GM12873 (cell line): ENCODE data around the gene LRRC17.

Experiments
- CTCF ChIP-seq: IDR thresholded peaks from 2 replicates; pipeline ENCODE4 v1.5.1; 2012; ENCODE audit warnings: low read depth, mild to moderate bottlenecking, moderate library complexity, low read length, control low read depth; ENCODE audit not compliant: insufficient read depth; ENCODE audit errors: missing control alignments

Gene LRRC17

GRCh38 chr7:102976493-102976892 lies 63.7 kb downstream of the LRRC17 start:
- no peak for TF ChIP-seq CTCF

DNA sequence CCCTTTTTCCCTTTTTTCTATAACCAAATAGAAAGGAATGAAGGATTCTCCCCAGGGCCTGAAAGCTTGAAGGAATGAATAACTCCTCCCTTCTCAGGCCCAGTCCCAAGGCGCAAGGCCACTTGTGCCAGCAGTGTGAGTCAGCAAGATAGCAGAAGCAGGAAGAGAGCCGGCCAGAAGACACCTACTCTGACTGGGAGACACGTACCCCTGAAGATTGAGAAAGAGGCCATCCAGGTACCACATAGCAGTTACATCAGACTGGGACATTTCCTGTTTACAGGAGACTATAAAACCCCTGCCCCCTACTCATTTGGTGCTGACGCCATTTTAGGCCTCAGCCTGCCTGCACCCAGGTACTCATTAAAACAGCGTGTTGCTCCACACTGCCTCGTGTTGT lies 65.5 kb downstream of the LRRC17 start:
- no peak for TF ChIP-seq CTCF

DNA sequence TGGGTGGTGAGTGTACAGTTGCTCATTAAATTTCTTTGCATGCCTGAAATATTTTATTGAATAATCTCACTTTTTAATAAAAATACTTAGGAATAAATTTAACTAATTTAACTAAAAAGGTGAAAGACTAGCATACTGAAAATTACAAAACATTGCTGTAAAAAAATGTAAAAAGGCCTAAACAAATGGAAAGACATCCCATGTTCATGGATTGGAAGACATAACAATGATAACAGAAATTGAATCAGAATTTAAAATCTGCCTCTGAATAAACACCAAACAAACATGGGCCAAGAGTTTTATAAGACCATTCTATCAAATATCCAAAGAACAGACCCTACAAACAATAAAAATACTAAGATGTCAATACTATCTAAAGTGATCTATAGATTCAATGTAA lies 66.9 kb downstream of the LRRC17 start:
- TF ChIP-seq CTCF: no peak

GRCh38 chr7:102981451-102981850 lies 68.7 kb downstream of the LRRC17 start:
- no peak for TF ChIP-seq CTCF

GRCh38 chr7:102982235-102982634 lies 69.4 kb downstream of the LRRC17 start:
- no peak for TF ChIP-seq CTCF

- no peak for TF ChIP-seq CTCF
Measured at GRCh38 chr7:102983602-102984001, 70.8 kb downstream of the LRRC17 start.

- TF ChIP-seq CTCF: no peak
Measured at GRCh38 chr7:102985176-102985783, 72.5 kb downstream of the LRRC17 start.
